TTC549 (cell line): ENCODE results near the gene SPAG16.

Experiments
- FAIRE-seq: peaks from 2 replicates; lab custom pipeline; 2012; peaks lifted over from hg19 to GRCh38; lab: Jason Lieb, UNC

Gene SPAG16

DNA sequence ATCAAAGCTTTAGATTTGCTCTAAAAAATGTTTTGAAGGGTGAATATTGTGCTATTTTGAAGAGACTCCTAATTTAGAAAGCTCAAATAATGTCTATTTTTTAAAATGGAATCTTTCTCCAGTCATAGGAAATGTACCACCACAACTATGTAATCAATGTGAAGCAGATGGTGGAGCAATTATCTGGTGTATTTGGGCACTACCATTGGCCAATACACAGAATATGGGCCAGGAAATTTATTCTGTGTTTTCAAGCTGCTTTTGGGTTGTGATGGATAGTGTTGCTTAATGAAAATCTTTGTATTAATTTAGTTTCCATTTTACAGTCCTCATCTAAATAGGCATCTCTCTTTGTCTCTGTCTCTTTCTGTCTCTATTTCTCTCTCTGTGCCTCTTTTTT lies 1109.5 kb downstream of the SPAG16 start:
- FAIRE-seq, result no peak

DNA sequence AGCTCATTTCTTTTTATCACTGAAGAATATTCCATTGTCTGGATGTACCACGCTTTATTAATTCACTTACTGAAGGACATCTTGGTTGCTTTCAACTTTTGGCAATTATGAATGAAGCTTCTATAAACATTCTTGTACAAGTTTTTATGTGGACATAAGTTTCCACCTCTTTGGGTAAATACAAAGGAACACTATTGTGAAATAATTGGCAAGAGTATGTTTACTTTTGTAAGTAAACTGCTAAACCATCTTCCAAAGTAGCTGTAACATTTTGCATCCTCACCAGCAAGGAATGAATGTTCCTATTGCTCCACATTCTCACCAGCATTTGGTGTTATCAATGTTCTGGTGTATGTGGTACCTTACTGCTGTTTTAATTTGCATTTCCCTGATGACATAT lies 1110.8 kb downstream of the SPAG16 start:
- no peak for FAIRE-seq

DNA sequence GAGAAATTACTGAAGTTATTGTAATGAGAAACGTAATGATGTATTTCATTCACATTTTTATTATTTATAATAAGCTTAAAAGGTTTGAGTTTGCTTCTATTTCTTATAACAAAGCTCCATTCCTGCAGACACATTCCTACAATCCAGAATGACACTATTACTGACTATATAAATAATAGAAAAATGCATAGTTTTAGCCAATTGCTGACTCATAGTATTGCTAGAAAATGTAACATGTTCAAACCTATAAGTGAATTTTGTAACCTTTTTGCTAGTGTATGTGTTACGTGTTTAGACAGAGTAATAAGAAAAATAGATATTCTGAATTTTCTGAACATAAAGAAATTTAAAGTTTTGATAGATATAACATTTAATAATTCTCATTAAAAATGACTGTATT lies 1117.3 kb downstream of the SPAG16 start:
- FAIRE-seq, result no peak

DNA sequence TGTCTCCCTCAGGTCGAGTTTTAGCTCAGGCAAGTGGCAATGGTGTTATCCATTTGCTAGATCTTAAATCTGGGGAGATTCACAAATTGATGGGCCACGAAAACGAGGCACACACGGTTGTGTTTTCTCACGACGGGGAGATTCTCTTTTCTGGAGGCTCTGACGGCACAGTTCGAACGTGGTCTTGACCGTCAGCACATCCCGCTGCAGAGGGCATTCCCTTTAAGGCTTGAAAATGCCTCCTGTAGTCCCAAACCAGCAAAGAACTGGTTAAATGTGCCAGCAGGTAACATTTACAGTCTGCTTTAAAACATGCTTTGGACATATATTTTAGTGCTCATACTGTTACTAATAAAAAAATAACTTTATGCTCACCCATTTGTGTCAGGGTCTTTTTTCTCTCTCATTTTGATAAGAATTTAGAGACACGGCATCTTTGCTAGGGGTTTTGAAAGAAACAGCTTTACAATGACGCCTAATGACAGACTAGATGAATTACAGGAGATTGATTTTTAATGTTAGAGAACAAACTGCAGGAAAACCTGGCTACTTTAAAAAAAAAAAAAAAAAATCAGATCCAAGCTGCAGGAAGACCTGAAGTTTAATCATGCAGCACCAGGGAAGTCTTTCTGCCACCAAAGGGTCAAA lies 1126.0 kb downstream of the SPAG16 start:
- FAIRE-seq, result no peak

DNA sequence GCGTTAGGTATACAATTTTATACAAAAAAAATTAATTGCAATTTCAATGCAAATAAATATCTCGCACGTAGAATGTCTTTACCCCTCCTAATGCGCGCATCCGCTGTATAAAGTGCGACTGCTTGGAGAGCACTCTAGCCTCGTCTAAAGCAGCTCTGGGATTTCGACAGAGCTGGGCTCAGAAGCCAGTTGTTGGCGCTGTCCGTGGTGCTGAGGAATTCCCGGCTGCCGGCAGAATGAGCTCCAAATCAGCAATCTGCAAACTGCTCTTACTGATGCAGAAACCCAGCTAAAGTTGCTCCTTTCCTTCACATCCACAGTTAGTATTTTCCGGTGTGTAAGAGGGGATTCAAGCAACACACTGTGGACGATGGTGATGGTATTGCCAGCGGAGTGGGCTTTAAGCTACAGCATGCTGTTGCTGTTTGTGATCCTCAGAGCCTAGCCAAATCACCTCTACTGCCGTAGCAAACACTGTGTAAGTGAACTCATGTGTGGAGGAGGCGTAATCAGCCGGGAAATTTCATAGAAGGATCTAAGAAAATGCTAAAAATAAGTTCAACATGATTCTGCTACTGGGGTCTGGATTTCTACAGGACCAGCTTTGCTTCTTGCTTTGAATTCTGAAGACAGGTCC lies 1126.8 kb downstream of the SPAG16 start, which contains the start of gene VWC2L:
VWC2L (plus strand) TSS at position 137 of the 637 bp plus-strand sequence. CDS start 3,140 bp downstream, outside the sequence.
- FAIRE-seq, result no peak

DNA sequence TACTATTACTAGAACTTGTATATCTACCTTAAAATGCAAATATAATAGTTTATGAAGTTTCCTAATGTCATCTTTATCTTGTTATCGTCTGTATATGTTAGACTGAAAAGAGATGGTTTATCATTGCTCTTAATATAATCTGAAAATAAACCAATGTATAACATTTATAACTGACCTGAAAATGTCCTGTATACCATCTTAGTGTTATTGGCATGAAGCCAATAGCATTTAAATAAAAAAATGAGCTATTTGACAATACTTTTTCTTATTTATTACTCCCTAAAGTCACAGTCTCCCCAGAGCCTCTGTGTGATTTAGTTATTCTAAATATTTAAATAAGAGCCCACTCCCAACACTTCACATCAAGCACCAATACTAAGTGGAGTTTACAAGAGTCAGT lies 1128.4 kb downstream of the SPAG16 start:
- no peak for FAIRE-seq

DNA sequence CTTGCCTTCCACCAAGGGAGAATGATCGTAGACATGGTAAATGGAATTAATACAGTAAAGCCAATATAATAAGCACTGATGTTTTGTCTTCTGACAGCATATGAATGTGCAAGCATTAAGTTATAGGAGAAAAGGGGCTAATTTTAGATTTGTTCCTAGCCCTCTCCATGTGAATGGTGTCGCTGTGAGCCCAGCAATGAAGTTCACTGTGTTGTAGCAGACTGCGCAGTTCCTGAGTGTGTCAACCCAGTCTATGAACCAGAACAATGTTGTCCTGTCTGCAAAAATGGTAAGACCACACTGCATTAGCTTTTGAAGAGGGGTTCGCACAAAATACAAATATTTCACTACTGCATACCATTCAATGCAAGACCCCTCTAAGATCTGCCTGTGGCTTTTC lies 1152.2 kb downstream of the SPAG16 start:
- FAIRE-seq, result no peak

DNA sequence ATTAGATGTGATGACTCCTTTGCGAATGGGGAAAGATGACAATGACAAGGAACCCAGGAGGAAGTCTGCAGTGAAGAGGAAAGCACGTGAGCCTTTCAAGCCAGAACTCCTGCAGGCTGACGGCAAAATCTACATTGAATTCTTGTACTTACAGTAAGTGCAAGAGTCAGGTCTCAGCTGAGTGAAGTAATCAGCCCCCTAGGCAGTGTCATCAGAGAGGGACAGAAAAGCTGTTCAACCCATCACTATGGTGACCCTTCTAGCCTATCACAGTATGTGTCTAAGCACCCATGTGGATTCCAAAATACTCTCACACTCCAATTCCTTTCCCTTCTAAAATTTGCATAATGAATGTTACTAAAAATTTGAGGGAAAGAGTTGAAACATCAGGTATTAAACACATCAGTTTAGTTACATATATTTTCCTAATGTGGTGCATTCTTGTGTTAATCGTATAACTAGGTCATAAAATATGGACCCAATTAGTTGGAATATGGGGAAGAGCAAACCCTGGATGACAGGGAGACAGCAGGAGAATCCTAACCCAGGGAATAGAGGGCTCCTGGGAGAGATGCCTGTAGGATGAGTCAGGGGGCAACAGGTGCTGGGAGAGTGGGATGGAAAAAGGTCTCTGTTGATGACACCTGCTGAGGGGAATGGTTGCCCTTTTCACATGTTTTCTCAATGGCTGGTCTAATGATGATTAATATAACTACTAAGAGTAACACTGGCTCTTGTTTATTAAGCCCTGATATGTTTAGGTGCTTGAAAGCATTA lies 1166.0 kb downstream of the SPAG16 start:
- no peak for FAIRE-seq

DNA sequence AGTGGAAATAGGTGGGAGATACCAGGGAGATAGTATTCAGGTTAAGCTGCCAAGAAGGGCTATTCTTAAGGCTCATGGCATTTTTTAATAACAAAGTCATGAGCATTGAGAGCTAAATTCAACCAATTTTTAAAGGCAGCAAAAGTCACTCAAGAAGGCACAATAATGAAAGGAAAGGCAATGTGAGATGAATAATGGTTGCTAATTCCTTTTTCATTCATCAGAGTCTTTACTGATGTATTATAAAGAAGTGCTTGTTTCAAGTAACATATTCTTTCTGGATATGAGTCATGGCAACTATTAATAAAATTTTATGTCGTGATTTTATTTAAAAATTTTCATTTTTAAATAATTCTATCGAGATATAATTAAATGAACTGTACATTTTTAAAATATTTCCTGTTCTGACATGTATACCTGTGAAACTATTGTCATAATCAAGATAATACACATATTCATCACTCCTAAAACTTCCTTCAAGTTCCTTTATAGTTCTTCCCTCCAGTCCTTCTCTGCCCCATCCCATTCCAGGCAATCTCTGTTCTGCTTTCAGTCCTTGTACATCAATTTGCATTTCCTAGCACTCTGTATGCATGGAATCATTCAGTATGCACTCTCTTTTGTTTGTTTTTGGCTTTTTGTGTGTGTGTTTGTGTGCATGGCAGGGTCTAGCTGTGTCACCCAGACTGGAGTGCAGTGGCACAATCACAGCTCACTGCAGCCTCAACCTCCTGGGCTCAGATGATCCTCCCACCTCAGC lies 1167.4 kb downstream of the SPAG16 start:
- no peak for FAIRE-seq
